ENCODE results near the gene ADK. TPM values are rescaled to one million over a fixed set of nuclear protein-coding genes. Genes with fewer than 3 reads are reported as not detected.

Gene ADK
- total and polyA plus RNA-seq, 8 donors: 7.2 to 66.1 (median 21.5) TPM

GRCh38 chr10:74223755-74224529 is 72.9 kb downstream of the ADK start:
- no peaks in the 10 kb centered on the region for H3K36me3 ChIP-seq
- H3K27me3 ChIP-seq: no peaks in the 10 kb centered on the region
- H3K27ac ChIP-seq: no peak overlapping the region
- no peak for TF ChIP-seq EP300 (IDR thresholded peaks at IDR 0.05)
- TF ChIP-seq POLR2A (IDR thresholded peaks at IDR 0.05): no peak
- no peak for TF ChIP-seq POLR2AphosphoS5 (IDR thresholded peaks at IDR 0.05)
- TF ChIP-seq CTCF (IDR thresholded peaks at IDR 0.05): no peak
- intact Hi-C loops (cut with DNase I; ENCODE audit: low total_unique reads): no loop called here
- WGBS, 5 donors: 69 to 75% (median 71%) methylated on average over 9 of the region's 9 CpGs
- no peaks in the 10 kb centered on the region for H3K9me3 ChIP-seq
- H3K4me1 ChIP-seq: peaks cover 0 to 7% (median 0%) of the 10 kb centered on the region in 4 donors
- H3K4me3 ChIP-seq: no peak overlapping the region
- DNase-seq: no peak

- no peak for TF ChIP-seq POLR2A (IDR thresholded peaks at IDR 0.05)
- TF ChIP-seq EP300 (IDR thresholded peaks at IDR 0.05): no peak
- TF ChIP-seq CTCF (IDR thresholded peaks at IDR 0.05): no peak
- no peak for TF ChIP-seq POLR2AphosphoS5 (IDR thresholded peaks at IDR 0.05)
- Histone ChIP-seq H3K9me3 (no peaks in the 10 kb centered on the region), H3K36me3 (no peaks in the 10 kb centered on the region), H3K27me3 (no peaks in the 10 kb centered on the region), H3K4me3 (no peak overlapping the region), H3K4me1 (peaks cover 0 to 7% (median 0%) of the 10 kb centered on the region in 4 donors), H3K27ac (peak overlapping the region in 3 of 5 donors; percentile 21 to 50 (median 44))
- intact Hi-C loops (cut with DNase I; ENCODE audit: low total_unique reads): no loop called here
- DNase-seq: peak in 1 of 2 donors; percentile 22
- 69 to 80% (median 75%) methylated on average over 3 of the region's 3 CpGs for whole genome bisulfite sequencing, 5 donors
These were observed 76.8 kb downstream of the ADK start for GRCh38 chr10:74227697-74228424.

DNA sequence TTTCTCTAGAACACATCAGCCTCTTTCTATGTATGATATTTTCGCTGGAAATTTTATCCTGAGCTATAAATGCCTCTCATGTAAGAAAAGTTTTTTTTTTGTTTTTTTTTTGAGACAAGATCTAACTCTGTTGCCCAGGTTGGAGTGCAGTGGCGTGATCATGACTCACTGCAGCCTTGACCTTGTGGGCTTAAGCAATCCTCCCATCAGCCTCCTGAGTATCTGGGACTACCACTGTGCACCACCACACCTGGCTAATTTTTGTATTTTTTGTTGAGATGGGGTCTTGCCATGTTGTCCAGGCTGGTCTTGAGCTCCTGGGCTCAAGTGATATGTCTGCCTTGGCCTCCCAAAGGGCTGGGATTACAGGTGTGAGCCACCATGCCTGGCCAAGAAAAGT is 80.4 kb downstream of the ADK start:
- Histone ChIP-seq H3K4me1 (peaks cover 0 to 7% (median 0%) of the 10 kb centered on the region in 4 donors), H3K27ac (no peak overlapping the region), H3K4me3 (no peak overlapping the region), H3K27me3 (no peaks in the 10 kb centered on the region), H3K36me3 (no peaks in the 10 kb centered on the region), H3K9me3 (no peaks in the 10 kb centered on the region)
- no peak for TF ChIP-seq POLR2AphosphoS5 (IDR thresholded peaks at IDR 0.05)
- TF ChIP-seq POLR2A (IDR thresholded peaks at IDR 0.05): no peak
- TF ChIP-seq CTCF (IDR thresholded peaks at IDR 0.05): no peak
- no peak for TF ChIP-seq EP300 (IDR thresholded peaks at IDR 0.05)
- intact Hi-C loops (cut with DNase I; ENCODE audit: low total_unique reads): no loop called here
- DNase-seq: no peak
- 84 to 98% (median 91%) methylated on average over 2 of the region's 2 CpGs for WGBS, 5 donors

DNA sequence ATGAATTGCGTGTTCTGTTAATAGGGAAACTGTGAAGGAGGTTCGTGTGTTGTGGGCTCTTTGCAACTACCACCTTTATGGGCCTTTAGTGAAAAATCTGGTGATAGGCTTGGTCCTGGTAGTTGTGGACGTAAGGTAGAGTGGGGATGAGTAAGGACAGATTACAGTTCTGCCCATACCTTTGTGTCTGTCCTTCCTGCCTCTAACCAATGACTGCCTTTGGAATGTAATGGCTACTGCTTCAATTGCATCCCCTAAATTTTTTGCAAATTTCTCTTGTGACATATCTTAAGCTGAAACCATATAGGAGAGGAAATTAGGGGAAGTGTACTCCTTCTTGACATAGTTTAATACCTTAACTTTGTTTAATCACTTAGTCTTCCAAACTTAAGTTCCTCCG is 82.3 kb downstream of the ADK start:
- Histone ChIP-seq H3K9me3 (no peaks in the 10 kb centered on the region), H3K27me3 (no peaks in the 10 kb centered on the region), H3K27ac (no peak overlapping the region), H3K36me3 (no peaks in the 10 kb centered on the region), H3K4me1 (peaks cover 0 to 8% (median 4%) of the 10 kb centered on the region in 4 donors), H3K4me3 (no peak overlapping the region)
- no peak for TF ChIP-seq EP300 (IDR thresholded peaks at IDR 0.05)
- TF ChIP-seq POLR2A (IDR thresholded peaks at IDR 0.05): no peak
- TF ChIP-seq POLR2AphosphoS5 (IDR thresholded peaks at IDR 0.05): no peak
- TF ChIP-seq CTCF (IDR thresholded peaks at IDR 0.05): no peak
- intact Hi-C loops (cut with DNase I; ENCODE audit: low total_unique reads): no loop called here
- DNase-seq: no peak
- 92 to 98% (median 93%) methylated on average over 4 of the region's 4 CpGs for WGBS, 5 donors

Measured in stomach (tissue), 9 donors.